Ovary (tissue), 3 donors: ENCODE data around the gene FBP2.

Source experiments
- CTCF ChIP-seq, 3 donors: fragments of 450-650 bp in 2 of 3; fragments of 200-600 bp in 1 of 3; IDR thresholded peaks; one replicate each; pipeline versions ENCODE4 v1.5.1 to v1.8.0; 2016 to 2022; ENCODE audit warnings: antibody characterized with exemption in 3 of 3, mild to moderate bottlenecking in 1 of 3
- POLR2A ChIP-seq: fragments of 450-650 bp; IDR thresholded peaks from one replicate; pipeline ENCODE4 v1.6.1; 2017; ENCODE audit warnings: antibody characterized with exemption, mild to moderate bottlenecking, moderate library complexity
- donor health status: DM: no; HTN: no; CAD: no.

DNA sequence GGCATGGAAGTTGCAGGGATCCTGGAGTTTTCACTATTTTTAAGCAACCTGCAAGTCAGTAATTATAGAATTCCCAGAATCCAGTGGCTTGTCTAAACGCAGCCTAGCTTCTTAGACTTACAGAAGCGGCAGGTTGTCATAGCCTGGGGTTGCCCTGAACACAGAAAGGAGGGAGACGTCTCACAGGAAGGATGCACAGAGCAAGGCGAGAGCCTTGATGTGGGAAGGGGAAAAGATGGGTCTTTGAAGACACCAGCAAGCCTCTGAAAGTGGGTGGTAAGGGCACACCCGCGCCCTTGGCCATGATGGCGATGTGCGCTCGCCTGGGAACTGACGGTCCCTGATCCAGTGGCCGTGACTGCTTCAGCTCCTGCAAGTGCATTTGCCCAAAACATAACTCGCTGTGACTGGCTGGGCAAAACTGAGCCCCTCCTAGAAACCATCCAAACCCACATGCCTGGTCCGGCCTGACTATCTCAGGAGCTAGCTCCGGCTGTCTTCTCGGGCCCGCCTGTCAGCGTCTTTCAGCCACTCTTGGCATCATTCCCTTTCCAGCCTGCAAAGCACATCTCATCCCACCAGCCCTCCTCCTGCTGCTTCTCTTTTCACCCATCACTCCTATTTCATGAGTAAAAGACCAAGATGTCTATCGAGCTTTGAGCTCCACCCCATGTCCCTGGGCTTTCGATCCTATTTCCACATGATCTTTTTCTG, 28.6 kb upstream of the FBP2 start:
- no peak for TF ChIP-seq CTCF (IDR thresholded peaks at IDR 0.05)
- no peak for TF ChIP-seq POLR2A
